Hematopoietic multipotent progenitor cell treated with erythropoietin and hydrocortisone succinate and interleukin-3 and kit ligand, for 6 days (in vitro differentiated cells): ENCODE measurements around the gene ZBED1.
"Not testable (repeated sequence)": the region's sequence is repeated elsewhere in the genome, so short reads cannot be mapped to it uniquely, and the experiment has no call there.

Source experiments
- DNase-seq: peaks from one replicate; pipeline ENCODE4 v3.0.0-alpha.2; 2015

The ZBED1 gene

GRCh38 chrX:2495595-2495994, 5.2 kb downstream of the ZBED1 start:
- DNase-seq = no peak

GRCh38 chrX:2492531-2493218, 8.1 kb downstream of the ZBED1 start:
- no peak for DNase-seq

GRCh38 chrX:2490634-2491033, 10.1 kb downstream of the ZBED1 start:
- DNase-seq = no peak

DNA sequence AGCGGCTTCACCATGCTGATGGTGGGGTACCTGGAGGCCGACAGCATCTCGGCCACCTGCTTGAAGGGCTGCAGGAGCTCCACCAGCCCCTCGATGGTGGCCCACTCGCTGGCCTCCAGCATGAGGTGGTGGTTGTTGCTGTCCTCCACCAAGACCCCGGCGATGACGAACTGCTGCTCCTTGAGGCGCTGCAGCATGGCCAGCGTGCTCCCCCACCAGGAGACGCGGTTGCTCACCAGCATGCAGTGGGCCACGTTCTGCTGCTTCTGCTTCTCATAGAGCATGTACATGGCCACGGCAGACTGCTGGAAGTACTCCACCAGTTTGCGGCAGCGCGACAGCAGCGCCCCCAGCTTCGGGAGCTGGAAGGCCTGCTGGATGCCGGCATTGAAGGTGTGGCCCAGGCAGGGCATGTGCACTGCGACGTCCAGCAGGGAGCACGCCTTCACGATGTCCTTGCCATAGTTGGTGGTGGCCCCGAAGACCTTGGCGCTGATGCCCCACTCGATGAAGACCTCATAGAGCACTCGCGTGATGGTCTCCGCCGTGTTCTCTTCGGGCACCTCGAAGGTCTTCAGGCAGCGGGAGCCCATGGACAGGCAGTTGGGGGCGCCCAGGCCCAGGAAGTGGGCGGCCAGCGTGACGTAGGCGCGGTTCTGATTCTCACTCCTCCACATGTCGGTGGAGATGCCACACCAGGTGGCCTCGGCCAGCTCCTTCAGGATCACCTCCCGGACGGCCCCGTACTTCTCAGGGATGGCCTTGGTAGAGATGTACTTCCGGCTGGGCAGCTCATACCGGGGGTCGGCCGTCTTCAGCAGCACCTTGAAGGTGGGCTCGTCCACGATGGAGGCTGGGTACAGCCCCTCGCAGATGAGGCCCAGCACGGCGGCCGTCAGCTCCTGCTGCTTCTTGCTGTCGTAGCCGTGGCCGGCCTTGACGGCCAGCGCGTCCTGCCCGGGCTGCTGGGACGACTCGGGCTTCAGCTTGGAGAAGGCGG, 11.0 kb downstream of the ZBED1 start:
- no peak for DNase-seq

DNA sequence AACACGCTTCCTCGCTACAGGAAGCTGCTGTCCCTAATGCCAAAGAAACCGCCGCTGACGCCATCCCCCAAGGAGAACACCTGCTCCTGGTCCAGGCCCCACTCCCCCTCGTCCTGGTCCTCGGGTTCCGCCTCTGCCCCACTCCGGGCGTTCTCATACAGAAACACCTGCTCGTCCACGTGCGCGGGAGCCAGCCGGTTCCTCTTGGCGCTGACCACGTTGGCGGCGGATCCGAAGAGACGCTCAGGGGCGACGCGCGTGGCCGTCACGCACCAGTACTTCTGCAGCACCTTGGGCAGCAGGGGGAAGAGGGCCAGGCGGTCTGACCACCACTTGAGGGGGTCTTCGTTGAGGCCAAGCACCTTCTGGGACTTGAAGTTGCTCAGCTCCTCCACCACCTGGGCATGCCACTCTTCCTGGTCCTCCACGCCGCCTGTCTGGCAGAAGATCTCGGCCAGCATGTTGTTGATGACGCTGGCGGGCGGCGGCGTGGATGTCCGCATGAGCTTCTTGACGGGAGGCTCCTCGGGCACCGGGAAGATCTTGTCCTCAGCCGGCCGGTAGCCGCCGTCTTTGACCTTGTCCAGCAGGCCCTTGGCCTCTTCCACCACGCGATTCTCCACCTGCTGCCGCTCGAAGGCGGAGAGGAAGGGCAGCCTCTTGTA, 12.0 kb downstream of the ZBED1 start:
- DNase-seq = no peak

DNA sequence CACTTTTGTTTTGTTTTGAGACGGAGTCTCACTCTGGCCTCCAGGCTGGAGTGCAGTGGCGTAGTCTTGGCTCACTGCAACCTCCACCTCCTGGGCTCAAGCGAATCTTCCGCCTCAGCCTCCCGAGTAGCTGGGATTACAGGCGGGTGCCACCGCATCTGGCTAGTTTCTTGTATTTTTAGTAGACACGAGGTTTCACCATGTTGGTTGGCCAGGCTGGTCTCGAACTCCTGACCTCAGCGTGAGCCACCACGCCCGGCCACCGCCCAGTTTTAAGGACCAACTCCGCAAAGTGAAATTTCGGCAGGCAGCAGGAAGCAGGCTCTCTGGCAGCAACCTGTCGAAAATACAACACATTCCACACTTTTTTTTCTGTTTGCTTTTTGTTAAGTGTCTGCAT, 13.4 kb downstream of the ZBED1 start:
- DNase-seq = no peak

DNA sequence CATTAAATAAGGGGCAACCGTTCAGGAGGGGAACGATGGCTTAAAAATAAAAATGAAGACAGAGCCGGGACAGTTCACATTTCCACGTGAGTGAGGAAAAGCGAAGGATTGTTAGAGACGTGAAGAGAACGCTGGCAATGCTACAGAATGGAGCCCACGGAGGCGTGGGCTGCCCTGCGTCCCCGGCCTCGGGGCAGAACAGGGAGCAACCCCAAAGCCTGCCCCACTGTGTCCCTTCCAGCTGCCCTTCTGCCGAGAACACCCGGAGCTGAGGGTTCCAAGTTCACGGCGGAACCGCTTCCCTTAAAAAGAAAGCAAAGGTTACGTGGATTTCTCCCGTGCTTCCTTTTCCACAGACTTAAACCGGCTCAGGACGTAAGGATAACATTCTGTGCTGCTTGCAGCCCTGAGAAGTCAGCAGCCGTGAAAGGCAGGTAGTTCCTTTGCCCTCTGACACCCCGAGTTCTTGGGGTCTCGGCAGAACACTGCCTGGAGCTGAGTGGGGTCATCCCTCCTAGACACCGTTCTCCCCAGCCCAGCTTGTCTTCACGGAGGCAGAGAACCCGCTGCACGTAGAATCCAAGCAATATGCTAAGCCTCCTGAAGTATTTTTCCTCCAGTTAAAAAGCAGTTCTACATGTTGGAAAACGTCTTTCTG, 14.2 kb downstream of the ZBED1 start:
- DNase-seq = no peak

GRCh38 chrX:2485789-2486345, 14.9 kb downstream of the ZBED1 start:
- DNase-seq = no peak

- DNase-seq = no peak
Observed at GRCh38 chrX:2484721-2485648, 15.8 kb downstream of the ZBED1 start.

- no peak for DNase-seq
Observed at GRCh38 chrX:2484256-2484655, 16.5 kb downstream of the ZBED1 start.

- no peak for DNase-seq
Observed at GRCh38 chrX:2483398-2484060, 17.2 kb downstream of the ZBED1 start.

DNA sequence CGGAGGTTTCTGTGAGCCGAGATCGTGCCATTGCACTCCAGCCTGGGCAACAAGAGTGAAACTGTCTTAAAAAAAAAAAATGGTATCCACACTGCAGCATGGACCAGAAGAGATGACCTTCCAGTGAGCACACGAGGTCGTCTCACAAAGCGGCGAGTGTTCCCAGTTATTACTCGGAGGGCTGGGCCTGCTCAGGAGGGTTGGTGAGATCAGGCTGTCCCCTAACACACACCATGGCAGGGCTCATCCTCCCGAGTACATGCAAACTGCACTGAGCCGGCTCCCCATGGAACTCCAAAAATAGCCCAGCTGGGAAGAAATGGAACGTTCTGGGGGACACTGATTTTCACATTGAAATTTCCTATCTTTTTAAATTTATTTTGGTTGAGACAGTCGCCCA, 19.2 kb downstream of the ZBED1 start:
- not testable (repeated sequence) for DNase-seq

- DNase-seq = not testable (repeated sequence)
Observed at GRCh38 chrX:2479982-2480381, 20.8 kb downstream of the ZBED1 start.

- DNase-seq = no peak
Observed at GRCh38 chrX:2479420-2479780, 21.4 kb downstream of the ZBED1 start.

DNA sequence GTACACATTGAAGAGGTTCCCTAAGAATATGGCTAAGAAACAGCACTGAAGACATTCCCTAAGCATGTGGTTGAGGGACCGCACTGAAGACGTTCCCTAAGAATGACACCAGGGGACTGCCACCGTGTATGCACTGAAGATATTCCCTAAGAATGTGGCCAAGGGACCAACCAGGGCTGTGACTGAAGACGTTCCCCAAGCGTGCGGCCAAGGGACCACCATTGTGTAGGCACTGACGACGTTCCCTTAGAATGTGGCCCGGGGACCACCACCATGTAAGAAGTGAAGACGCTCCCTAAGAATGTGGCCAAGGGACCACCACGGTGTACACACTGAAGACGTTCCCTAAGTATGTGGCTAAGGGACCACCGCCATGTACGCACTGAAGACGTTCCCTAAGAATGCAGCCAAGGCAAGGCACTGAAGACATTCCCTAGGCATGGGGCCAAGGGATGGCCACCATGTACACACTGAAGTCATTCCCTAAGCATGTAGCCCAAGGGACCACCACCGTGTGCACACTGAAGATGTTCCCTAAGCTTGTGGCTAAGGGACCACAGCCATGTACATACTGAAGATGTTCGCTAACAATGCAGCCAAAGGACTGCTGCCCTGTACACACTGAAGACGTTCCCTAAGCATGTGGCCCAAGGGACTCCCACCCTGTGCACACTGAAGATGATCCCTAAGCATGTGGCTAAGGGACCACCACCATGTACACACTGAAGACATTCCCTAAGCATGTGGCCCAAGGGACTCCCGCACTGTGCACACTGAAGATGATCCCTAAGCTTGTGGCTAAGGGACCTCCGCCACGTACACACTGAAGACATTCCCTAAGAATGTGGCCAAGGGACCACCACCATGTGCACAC, 22.0 kb downstream of the ZBED1 start:
- DNase-seq = no peak

DNA sequence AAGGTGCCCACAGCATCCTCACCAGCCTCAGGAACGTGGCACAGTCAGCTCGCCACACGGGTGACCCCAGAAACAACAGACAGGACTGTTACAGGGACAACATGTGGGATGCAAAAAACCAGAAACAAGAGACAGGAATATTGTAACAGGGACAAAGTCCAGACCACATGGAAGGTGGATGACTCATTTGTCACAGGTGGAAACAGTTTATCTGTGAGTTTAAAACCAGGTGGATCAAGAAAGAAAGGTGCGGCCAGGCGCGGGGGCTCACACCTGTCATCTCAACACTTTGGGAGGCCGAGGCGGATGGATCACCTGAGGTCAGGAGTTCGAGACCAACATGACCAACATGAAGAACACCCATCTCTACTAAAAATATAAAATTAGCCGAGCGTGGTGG, 23.5 kb downstream of the ZBED1 start:
- not testable (repeated sequence) for DNase-seq

DNA sequence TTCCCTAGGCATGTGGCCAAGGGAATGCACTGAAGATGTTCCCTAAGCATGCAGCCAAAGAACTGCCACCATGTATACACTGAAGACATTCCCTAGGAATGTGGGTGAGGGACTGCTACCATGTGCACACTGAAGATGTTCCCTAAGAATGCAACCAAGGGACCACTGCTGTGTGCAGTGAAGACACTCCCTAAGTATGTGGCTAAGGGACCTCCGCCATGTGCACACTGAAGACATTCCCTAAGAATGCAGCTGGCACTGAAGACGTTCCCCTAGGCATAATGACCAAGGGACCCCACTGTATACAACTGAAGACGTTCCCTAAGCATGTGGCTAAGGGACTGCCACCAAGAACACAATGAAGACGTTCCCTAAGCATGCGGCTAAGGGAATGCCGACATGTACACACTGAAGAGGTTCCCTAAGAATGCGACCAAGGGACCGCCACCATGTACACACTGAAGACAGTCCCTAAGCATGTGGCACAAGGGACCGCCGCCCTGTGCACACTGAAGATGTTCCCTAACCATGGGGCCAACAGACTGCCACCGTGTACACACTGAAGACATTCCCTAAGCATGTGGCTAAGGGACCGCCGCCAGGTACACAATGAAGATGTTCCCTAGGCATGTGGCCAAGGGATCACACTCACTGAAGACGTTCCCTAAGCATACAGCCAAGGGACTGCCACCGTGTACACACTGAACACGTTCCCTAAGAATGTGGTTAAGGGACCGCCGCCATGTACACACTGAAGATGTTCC, 25.6 kb downstream of the ZBED1 start:
- DNase-seq = no peak

- no peak for DNase-seq
Observed at GRCh38 chrX:2474280-2474962, 26.4 kb downstream of the ZBED1 start.

- not testable (repeated sequence) for DNase-seq
Observed at GRCh38 chrX:2473064-2473463, 27.7 kb downstream of the ZBED1 start.
